Bronchial epithelial cell (primary cell): ENCODE results near the gene CACNG8. TPM values are rescaled to one million over a fixed set of nuclear protein-coding genes. Genes with fewer than 3 reads are reported as not detected.

Source experiments
- DNase-seq: peaks from one replicate; pipeline ENCODE4 v3.0.0-alpha.2; 2010; ENCODE audit warnings: low read depth
- FAIRE-seq: peaks from 2 replicates; lab custom pipeline; 2011; peaks lifted over from hg19 to GRCh38; lab: Jason Lieb, UNC
- H3K27me3 ChIP-seq: 2 replicates; pipeline ENCODE4 v1.5.1; 2011; ENCODE audit warnings: low read length; ENCODE audit not compliant: control insufficient read depth, insufficient read depth
- H3K36me3 ChIP-seq: 2 replicates; pipeline ENCODE4 v1.5.1; 2011; ENCODE audit warnings: low read length; ENCODE audit not compliant: control insufficient read depth, insufficient read depth
- H3K4me3 ChIP-seq: 2 replicates; pipeline ENCODE4 v1.5.1; 2011; ENCODE audit warnings: mild to moderate bottlenecking, low read depth, low read length, control low read depth
- total RNA-seq: library from RNA; depleted of rRNA; stranded (reverse); fragments of >200 nt; gene quantifications from 2 replicates; pipeline ENCODE4 v1.2.1, GENCODE V29; 2014
- TF ChIP-seq, protein P1 (sequence below): IDR thresholded peaks from 2 replicates; pipeline ENCODE4 v1.5.1; 2011; ENCODE audit warnings: mild to moderate bottlenecking, moderate library complexity, low read length, control low read depth, inconsistent platforms; ENCODE audit not compliant: insufficient read depth, severe bottlenecking

CACNG8 gene
- total RNA-seq, 1 donor from 2014 or later = not detected

DNA sequence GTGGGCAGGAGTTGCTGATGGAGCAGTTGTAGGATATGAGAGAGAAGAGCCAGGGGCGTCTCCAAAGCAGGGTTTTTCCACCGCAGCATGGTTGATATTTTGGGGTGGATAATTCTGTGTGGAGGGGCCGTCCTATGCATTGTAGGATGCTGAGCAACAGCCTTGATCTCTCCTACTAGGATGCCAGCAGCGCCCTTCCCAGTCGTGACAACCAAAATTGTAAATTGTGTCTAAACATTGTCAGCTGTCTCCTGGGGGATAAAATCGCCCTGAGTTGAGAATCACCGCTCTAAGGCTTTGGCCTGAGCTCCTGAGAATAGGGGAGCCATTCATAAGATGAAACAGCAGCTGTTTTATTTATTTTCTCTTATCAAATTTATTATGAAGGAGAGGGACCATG lies 4.2 kb downstream of the CACNG8 start:
- Histone ChIP-seq H3K36me3 (no peaks in the 10 kb centered on the region), H3K4me3 (no peak overlapping the region), H3K27me3 (no peaks in the 10 kb centered on the region)
- FAIRE-seq (no peak), DNase-seq (no peak)
- TF ChIP-seq, protein P1, sequence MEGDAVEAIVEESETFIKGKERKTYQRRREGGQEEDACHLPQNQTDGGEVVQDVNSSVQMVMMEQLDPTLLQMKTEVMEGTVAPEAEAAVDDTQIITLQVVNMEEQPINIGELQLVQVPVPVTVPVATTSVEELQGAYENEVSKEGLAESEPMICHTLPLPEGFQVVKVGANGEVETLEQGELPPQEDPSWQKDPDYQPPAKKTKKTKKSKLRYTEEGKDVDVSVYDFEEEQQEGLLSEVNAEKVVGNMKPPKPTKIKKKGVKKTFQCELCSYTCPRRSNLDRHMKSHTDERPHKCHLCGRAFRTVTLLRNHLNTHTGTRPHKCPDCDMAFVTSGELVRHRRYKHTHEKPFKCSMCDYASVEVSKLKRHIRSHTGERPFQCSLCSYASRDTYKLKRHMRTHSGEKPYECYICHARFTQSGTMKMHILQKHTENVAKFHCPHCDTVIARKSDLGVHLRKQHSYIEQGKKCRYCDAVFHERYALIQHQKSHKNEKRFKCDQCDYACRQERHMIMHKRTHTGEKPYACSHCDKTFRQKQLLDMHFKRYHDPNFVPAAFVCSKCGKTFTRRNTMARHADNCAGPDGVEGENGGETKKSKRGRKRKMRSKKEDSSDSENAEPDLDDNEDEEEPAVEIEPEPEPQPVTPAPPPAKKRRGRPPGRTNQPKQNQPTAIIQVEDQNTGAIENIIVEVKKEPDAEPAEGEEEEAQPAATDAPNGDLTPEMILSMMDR = no peak

DNA sequence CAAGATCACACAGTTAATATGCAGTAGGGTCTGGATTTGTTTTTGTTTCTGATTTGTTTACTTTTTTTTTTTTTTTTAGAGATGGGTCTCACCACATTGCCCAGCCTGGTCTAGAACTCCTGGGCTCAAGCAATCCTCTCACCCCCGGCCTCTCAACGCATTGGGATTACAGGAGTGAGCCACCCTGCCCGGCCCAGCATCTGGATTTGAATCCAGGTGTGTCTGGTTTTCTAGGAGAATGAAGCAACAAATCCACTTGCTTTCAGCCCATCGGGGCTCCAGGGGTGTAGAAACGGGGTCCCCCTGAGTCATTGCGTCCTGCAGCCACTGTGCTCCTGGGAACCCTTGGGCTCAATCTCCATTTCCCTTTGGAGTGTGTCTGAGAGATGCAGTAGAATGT lies 6.6 kb downstream of the CACNG8 start:
- no peak for FAIRE-seq
- Histone ChIP-seq H3K36me3 (no peaks in the 10 kb centered on the region), H3K4me3 (no peak overlapping the region), H3K27me3 (no peaks in the 10 kb centered on the region)
- TF ChIP-seq, protein P1 = no peak
- no peak for DNase-seq

DNA sequence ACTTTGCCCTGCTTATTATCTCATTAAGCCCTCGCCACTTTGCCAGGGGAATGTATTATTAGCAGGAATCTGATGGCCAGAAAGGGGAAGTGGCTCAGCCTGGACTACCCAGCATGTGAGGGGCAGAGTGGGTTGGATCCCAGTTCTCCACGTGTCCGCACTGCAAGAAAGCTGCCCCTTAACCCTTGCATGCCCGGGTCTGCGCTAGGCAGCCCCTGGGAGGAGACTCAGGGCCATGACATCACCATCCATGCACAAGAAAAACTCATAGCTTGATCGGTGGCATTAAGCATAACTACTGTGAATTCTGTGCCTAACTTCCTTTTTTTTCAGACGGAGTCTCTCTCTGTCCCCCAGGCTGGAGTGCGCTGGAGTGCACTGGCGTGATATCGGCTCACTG lies 8.9 kb downstream of the CACNG8 start:
- TF ChIP-seq, protein P1 = no peak
- no peak for FAIRE-seq
- no peaks in the 10 kb centered on the region for H3K36me3 ChIP-seq
- DNase-seq = no peak
- no peaks in the 10 kb centered on the region for H3K27me3 ChIP-seq
- H3K4me3 ChIP-seq = no peak overlapping the region

DNA sequence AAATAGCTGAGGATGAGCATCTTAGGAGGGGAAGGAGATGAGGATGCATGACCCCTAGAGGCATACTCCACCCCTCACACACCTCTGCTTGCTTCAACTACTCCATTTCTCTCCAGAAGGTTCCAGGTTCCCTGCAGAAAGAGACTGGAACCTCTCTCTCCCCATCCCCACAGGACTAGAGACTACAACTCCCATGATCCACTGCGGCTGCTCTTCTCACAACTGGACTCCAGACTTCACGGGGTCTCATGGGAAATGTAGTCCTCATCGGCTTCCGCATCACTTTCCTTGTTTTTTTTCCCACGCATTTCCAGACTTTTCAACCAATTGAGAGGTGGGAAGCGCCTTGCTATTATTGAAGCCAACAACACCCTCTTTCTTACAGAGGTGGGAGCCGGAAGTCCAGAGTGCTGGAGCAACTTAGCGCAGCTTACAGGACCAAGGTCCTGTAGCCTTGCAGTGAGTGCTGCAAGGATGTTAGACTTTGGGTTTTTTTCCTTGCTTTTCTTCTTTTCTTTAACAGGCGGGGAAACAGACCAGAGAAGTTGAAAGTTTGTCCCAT lies 14.8 kb downstream of the CACNG8 start:
- DNase-seq = peak; percentile 63
- FAIRE-seq = no peak
- TF ChIP-seq, protein P1 = no peak

DNA sequence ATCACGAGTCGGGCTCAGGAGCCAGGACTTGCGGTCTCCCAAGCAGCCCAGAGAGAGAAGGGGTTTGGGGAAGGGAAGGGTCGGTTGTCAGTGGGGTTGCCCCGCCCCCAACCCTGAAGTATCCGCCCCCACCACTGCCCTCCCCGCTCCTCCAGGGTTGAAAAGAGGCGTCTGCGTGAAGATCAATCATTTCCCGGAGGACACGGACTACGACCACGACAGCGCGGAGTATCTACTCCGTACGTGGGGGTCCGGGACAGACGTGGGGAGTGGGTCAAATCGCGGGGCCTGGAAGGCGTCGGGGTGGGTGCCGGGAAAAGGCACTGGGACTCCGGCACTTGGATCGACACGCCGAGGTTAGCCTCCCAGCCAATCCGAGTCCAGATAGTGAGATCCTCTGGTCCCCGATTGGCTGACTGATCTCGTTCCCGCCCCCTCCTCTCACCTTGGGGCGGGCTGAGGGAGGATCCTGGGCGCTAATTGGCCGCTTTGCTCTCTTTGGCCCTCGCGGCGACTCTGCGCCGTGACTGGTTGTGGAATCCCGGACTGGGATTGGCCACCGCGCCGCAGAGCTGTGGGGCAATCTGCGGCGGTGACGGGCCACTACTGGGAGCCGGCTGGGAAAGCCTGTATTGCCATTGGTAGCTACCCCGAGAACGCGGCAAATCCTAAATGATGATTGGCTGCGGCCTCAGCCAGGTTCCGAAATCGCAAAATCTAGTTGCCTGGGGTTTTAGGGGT lies 15.4 kb downstream of the CACNG8 start:
- no peak overlapping the region for H3K4me3 ChIP-seq
- no peak for DNase-seq
- H3K27me3 ChIP-seq = peaks cover 3% of the 10 kb centered on the region

More for the DNA sequence above, 14.8 kb downstream of the CACNG8 start:
- peaks cover 3% of the 10 kb centered on the region for H3K27me3 ChIP-seq
- H3K4me3 ChIP-seq = no peak overlapping the region
- H3K36me3 ChIP-seq = no peaks in the 10 kb centered on the region

More for the DNA sequence above, 15.4 kb downstream of the CACNG8 start:
- H3K36me3 ChIP-seq = no peaks in the 10 kb centered on the region
- no peak for FAIRE-seq
- TF ChIP-seq, protein P1 = no peak
